ENCODE results near the gene WFDC2. TPM values are rescaled to one million over a fixed set of nuclear protein-coding genes. Genes with fewer than 3 reads are reported as not detected.

The WFDC2 gene
- total RNA-seq, 4 donors from 2014 or later = 11.0 to 325 (median 38.8) TPM

DNA sequence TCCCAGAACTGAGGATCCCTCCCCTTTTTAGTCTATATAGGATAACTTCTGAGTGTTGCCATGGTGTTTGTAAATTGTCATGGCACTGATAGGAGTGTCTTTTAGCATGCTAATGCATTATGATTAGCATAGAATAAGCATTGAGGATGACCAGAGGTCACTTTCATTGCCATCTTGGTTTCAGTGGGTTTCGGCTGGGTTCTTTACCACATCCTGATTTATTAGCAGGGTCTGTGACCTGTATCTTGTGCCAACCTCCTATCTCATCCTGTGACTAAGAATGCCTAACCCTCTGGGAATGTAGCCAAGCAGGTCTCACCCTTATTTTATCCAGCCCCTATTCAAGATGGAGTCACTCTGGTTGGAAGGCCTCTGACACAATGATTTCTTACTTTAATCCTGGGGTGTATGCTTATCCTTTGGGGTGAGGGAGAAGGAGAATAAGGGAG, 19.6 kb downstream of the WFDC2 start:
- H3K27me3 ChIP-seq = peaks cover 6% of the 10 kb centered on the region
- in situ Hi-C loops (cut with MboI; ENCODE audit: low pct_ligation_motif_present in 1 of 4, low pct_unique_long_range_greater_than_20kb in 1 of 4, low sequenced_read_pairs in 3 of 4) = no loop called here

DNA sequence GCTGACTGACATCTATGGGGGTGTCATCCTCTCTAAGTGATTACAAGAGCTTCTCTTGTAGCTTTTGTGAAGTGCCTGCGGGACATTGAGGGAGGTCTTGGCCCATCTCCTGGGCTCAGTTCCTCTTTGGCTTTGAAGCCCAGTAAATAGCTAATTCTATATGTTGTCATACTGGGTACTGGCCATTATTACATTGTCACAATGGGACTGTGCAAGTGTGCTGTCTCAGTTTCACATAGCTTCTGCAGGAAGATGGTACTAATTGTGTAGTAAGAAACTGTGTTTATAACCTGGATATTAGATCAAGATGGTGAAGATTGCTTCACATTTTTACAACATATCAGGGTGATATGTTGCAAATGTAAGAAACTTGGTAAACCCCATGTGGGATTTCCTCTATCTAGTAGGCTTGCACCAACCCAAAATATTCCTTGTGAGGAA, 26.0 kb downstream of the WFDC2 start:
- Histone ChIP-seq H3K36me3 (no peaks in the 10 kb centered on the region), H3K27ac (no peak overlapping the region), H3K9me3 (no peaks in the 10 kb centered on the region), H3K27me3 (peaks cover 5% of the 10 kb centered on the region), H3K4me1 (peaks cover 0 to 31% (median 8%) of the 10 kb centered on the region in 4 donors), H3K4me3 (no peak overlapping the region)
- in situ Hi-C loops (cut with MboI; ENCODE audit: low pct_ligation_motif_present in 1 of 4, low pct_unique_long_range_greater_than_20kb in 1 of 4, low sequenced_read_pairs in 3 of 4) (no loop called here), intact Hi-C loops (cut with DNase I; ENCODE audit: low total_unique reads) (no loop called here)
- no peak for DNase-seq
- TF ChIP-seq POLR2A (IDR thresholded peaks at IDR 0.05) (no peak), POLR2AphosphoS5 (IDR thresholded peaks at IDR 0.05) (no peak), EP300 (IDR thresholded peaks at IDR 0.05; ENCODE audit: low read depth) (no peak)
- TF ChIP-seq, protein P1, sequence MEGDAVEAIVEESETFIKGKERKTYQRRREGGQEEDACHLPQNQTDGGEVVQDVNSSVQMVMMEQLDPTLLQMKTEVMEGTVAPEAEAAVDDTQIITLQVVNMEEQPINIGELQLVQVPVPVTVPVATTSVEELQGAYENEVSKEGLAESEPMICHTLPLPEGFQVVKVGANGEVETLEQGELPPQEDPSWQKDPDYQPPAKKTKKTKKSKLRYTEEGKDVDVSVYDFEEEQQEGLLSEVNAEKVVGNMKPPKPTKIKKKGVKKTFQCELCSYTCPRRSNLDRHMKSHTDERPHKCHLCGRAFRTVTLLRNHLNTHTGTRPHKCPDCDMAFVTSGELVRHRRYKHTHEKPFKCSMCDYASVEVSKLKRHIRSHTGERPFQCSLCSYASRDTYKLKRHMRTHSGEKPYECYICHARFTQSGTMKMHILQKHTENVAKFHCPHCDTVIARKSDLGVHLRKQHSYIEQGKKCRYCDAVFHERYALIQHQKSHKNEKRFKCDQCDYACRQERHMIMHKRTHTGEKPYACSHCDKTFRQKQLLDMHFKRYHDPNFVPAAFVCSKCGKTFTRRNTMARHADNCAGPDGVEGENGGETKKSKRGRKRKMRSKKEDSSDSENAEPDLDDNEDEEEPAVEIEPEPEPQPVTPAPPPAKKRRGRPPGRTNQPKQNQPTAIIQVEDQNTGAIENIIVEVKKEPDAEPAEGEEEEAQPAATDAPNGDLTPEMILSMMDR (IDR thresholded peaks at IDR 0.05) = no peak
- 78% methylated on average over 1 of the region's 1 CpG; no CpG with 5 or more reads in 1 of the 2 donors for WGBS, 2 donors (ENCODE audit: low coverage in 1 of 2)

More for the DNA sequence above, 19.6 kb downstream of the WFDC2 start:
- Histone ChIP-seq H3K36me3 (no peaks in the 10 kb centered on the region), H3K9me3 (no peaks in the 10 kb centered on the region), H3K27ac (no peak overlapping the region), H3K4me1 (peaks cover 0 to 4% (median 0%) of the 10 kb centered on the region in 4 donors), H3K4me3 (no peak overlapping the region)
- no peak for TF ChIP-seq POLR2AphosphoS5 (IDR thresholded peaks at IDR 0.05)
- no peak for DNase-seq
- WGBS, 2 donors (ENCODE audit: low coverage in 1 of 2) = 67% methylated on average over 1 of the region's 1 CpG; no CpG with 5 or more reads in 1 of the 2 donors
- intact Hi-C loops (cut with DNase I; ENCODE audit: low total_unique reads) = no loop called here

DNA sequence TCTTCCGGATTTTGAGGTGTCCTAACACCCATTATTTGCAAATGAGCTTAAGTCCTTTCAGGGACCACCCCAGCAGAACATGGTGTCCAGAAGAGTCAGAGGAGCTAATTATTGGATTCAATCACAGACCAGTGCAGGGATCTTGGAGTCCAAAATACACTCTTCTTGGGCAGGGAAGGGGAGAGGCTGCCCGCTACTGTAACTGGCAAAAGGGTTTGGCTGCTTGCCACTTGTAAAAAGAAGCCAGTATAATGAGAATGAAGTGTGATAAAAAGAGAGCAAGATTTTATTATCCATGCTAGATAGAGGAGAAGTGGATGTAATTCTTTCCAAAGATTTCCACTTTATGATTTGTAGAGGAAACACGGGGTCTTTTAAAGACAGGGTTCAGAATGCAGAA, 26.6 kb downstream of the WFDC2 start:
- TF ChIP-seq, protein P1 (IDR thresholded peaks at IDR 0.05) = no peak
- TF ChIP-seq POLR2AphosphoS5 (IDR thresholded peaks at IDR 0.05) (no peak), POLR2A (IDR thresholded peaks at IDR 0.05) (no peak), EP300 (IDR thresholded peaks at IDR 0.05; ENCODE audit: low read depth) (no peak)
- Histone ChIP-seq H3K36me3 (no peaks in the 10 kb centered on the region), H3K9me3 (no peaks in the 10 kb centered on the region), H3K27me3 (peaks cover 5% of the 10 kb centered on the region), H3K4me1 (peaks cover 0 to 31% (median 8%) of the 10 kb centered on the region in 4 donors), H3K27ac (peak overlapping the region in 1 of 4 donors; percentile 40), H3K4me3 (no peak overlapping the region)
- WGBS, 2 donors (ENCODE audit: low coverage in 1 of 2) = 44 to 51% methylated on average over 2 to 3 of the region's 3 CpGs
- intact Hi-C loops (cut with DNase I; ENCODE audit: low total_unique reads) (no loop called here), in situ Hi-C loops (cut with MboI; ENCODE audit: low pct_ligation_motif_present in 1 of 4, low pct_unique_long_range_greater_than_20kb in 1 of 4, low sequenced_read_pairs in 3 of 4) (no loop called here)
- DNase-seq = peak; percentile 34

DNA sequence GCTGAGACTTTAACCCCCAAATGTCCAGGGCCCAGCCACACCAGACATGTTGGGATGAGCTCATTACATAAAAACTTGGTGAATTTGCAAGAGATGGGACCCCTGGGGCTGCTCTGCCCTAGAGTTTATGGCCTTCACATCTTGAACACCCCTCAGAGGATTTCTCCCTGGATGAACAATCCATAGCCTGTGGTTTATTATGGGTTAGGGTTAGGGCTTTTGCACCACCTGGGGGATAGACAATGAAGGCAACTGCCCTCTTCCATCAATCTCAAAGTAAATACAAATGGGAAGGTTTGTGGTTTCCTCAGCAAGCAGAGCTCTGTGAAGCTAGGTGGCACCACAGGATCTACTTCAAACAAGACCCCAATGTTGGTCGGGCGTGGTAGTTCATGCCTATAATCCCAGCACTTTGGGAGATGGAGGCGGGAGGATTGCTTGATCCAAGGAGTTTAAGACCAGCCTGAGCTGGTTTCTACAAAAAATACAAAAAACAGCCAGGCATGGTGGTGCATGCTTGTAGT, 28.5 kb downstream of the WFDC2 start:
- no peak for DNase-seq
- peaks cover 0 to 31% (median 8%) of the 10 kb centered on the region in 4 donors for H3K4me1 ChIP-seq
- WGBS, 2 donors (ENCODE audit: low coverage in 1 of 2) = 94% methylated on average over 3 of the region's 3 CpGs; no CpG with 5 or more reads in 1 of the 2 donors
- in situ Hi-C loops (cut with MboI; ENCODE audit: low pct_ligation_motif_present in 1 of 4, low pct_unique_long_range_greater_than_20kb in 1 of 4, low sequenced_read_pairs in 3 of 4) = no loop called here
- H3K9me3 ChIP-seq = no peaks in the 10 kb centered on the region
- peaks cover 5% of the 10 kb centered on the region for H3K27me3 ChIP-seq
- no peak overlapping the region for H3K27ac ChIP-seq
- no peak overlapping the region for H3K4me3 ChIP-seq
- H3K36me3 ChIP-seq = no peaks in the 10 kb centered on the region
- intact Hi-C loops (cut with DNase I; ENCODE audit: low total_unique reads) = no loop called here
- TF ChIP-seq POLR2A (IDR thresholded peaks at IDR 0.05) = no peak
- TF ChIP-seq, protein P1 (IDR thresholded peaks at IDR 0.05) = no peak
- TF ChIP-seq POLR2AphosphoS5 (IDR thresholded peaks at IDR 0.05) = no peak
- TF ChIP-seq EP300 (IDR thresholded peaks at IDR 0.05; ENCODE audit: low read depth) = no peak

Data from transverse colon (tissue), 4 donors.